RPMI8226 (cell line): ENCODE measurements around the gene NHSL2.
"Not testable (repeated sequence)": the region's sequence is repeated elsewhere in the genome, so short reads cannot be mapped to it uniquely, and the experiment has no call there.

Source experiments
- DNase-seq: peaks from one replicate; pipeline ENCODE4 v3.0.0-alpha.2; 2015

Gene NHSL2

DNA sequence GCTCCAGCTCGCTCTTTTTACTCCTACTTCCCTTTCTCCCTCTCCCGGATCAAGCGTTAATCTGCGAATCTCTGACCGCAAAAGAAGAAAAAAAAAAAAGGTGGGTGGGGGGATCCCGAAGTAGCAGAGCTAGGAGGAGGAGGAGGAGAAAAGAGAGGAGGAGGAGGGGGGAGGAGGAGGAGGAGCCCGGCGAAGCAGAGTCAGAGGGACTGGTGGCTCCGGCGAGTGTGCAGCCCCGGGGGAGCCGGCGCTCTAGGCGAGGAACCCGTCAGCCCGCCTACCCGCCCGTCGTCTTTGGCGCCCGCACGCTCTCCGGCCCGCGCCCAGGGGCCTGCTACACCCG lies at the start of gene NHSL2:
NHSL2 (plus strand) TSS at position 203 of the 343 bp plus-strand sequence.
- peak; percentile 5 for DNase-seq

DNA sequence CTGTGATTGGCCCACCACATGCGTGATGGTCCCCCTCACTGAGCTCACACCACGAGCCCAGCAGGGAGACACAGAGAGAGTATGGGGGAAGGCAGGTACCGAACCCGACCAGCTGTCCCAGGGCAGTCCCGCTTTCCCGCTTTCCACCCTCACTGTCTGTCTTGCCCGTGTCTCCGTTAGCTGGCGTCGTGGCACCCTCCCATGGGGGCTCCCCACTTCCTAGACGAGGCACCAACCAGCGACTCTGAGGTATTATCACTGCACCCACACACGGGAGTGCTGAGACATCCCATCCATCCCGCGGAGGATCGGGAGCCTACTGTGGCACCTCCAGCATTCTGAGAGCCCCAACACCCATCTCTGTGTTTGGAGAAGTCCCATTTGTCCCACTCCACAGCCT lies 43.0 kb upstream of the NHSL2 start:
- DNase-seq, result no peak

GRCh38 chrX:71869566-71869965 lies 41.1 kb upstream of the NHSL2 start:
- DNase-seq, result not testable (repeated sequence)

- peak; percentile 46 for DNase-seq
Measured at GRCh38 chrX:71870208-71871098, 40.2 kb upstream of the NHSL2 start.

GRCh38 chrX:71871367-71871766 lies 39.3 kb upstream of the NHSL2 start:
- DNase-seq, result no peak

DNA sequence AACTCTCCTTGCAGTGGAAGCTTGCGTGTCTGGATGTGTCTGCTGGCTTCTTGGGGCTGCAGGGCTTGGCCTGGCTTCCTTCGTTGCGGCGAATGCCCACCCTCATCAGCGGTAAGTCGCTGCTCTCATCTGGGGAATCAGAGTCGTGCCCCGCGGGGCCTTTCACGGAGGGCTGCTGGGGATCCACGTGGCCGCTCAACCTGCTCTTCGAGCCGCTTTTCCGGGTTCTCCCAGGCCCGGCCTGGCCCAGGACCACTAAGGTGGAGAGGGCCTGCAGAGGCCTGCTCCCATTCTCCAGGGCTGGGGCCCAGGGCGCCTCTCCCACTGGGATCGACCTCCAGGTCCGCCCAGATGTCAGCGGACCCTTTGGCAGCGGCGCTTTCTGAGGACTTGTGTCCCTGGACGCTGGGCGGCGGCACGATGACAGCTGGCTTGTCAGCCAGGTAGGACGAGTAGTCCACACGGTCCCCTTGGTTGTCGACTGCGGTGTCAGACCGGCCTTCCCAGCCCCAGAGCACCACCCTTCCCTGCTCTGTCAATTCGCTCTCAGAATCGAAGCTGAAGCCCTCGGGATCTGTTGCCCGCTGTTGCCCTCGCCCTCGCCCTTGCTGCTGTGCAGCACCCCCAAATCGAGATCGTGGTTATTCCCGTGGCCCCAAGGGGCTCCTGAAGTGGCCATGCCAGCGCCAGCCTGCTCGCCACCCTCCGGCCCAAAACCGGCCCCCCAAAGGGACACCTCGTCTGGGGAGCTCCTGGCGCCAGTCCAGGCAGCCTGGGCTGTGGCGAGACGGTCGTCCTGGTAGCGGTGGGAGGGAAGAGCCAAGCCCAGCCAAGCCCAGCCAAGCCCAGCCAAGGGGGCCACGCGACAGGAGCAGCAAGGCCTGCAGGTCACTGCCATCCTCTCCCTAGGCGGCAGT lies 37.8 kb upstream of the NHSL2 start:
- no peak for DNase-seq

DNA sequence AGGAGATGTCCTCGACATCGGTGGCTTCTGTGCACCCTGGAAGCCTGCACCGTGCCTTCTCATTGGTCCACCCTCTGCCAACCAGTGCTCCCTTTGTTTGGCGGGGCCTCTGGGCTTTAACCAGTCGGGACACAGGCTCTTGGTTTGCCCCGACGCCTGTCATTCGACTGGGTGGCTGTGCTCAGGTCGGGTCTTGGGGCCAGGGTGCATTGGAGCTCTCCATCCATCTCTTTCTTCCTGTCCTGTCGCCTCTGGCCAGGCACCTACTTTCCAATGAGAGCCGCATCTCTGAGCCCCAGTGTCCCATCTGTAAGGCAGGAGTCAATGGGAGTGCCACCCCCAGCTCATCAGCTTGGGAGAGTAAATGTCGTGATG lies 37.2 kb upstream of the NHSL2 start:
- no peak for DNase-seq

GRCh38 chrX:71876841-71877240 lies 33.8 kb upstream of the NHSL2 start:
- not testable (repeated sequence) for DNase-seq

DNA sequence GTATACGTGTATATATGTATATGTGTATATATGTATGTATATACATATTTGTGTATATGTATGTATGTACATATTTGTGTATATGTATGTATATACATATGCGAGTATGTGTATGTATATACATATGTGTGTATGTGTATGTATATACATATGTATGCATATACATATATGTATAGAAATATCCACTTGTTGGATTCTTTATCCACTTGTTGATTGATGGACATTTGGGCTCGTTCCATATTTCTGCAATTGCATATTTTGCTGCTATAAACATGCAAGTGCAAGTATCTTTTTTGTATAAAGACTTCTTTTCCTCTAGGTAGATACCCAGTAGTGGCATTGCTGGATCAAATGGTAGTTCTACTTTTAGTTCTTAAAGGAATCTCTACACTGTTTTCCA lies 25.5 kb upstream of the NHSL2 start:
- DNase-seq, result no peak

GRCh38 chrX:71895607-71896006 lies 15.0 kb upstream of the NHSL2 start:
- no peak for DNase-seq

DNA sequence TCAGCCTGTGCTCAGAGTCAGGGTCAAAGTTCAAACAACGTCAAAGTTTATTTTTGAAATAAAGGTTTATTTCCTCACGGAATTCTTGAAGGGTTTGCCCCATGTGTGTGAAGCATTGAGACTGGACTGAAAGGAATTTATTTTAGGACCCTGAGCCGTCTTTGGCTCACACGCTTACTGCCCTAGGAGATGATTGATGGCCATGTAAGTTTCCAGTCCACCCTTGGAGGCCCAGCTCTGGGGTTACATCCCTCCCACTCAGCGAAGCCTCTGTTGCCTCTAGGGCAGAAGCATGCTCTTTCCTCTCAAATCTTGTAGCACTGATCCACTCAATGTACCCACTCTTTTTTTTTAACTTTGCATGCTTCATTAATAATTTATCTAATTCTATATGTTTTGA lies 4.5 kb upstream of the NHSL2 start:
- no peak for DNase-seq

DNA sequence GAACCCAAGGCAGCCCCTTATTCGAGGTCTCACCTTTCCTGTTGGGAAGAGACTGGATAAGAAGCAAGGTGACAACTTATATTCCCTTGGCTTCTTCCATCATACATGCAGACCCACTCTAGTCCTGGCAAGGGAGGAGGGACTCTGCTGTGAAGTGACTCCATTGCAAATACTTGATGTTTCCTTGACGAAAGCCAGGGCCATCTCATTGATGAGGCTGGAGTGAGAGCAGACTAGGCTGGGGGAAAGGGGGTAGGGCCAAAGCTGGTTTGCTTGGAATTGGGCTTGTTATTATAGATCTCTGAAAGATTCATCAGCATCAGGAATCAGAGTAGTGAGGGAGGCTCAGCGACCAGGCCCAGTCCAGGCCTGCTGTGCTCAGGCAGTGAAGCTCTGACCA lies 2.3 kb upstream of the NHSL2 start:
- no peak for DNase-seq

- no peak for DNase-seq
Measured at GRCh38 chrX:71909956-71910355, 689 bp upstream of the NHSL2 start.

GRCh38 chrX:71910986-71911730 lies 513 bp downstream of the NHSL2 start:
- DNase-seq, result peak; percentile 23

DNA sequence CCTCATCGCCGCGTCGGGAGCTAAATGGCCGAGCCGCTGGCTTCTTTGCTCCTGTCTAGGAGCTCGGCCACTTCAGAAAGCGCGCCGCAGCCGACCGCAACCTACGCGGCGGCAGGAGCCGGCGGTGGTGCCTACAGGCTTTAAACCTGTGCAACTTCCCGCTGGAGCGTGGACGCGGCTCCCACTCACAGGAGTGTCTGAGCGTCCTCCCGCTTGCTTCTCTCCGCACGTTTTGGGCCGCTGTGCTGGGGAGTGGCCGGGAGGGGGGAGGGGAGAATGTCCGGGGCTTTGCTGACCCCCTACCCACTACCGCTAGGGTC lies 1.0 kb downstream of the NHSL2 start:
- DNase-seq, result no peak

DNA sequence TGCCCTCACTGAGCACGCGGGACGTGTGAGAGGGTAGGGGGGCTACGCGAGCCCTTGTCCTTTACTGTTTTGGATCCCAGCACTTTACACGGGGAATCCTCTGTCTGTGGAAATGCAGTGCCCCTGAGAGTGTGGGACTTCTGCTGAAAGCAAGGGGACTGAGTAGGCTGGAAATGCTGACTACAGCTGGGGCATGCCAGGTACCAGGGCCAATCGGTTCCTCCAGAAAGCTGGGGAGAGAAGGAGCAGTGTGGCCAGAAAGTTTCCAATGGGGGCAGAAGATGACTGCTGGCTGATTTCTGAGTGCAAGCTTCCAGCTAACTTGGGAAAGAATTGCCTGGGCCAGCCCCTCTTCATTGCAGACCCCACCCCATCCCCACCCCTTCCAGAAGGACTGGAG lies 1.5 kb downstream of the NHSL2 start:
- no peak for DNase-seq

DNA sequence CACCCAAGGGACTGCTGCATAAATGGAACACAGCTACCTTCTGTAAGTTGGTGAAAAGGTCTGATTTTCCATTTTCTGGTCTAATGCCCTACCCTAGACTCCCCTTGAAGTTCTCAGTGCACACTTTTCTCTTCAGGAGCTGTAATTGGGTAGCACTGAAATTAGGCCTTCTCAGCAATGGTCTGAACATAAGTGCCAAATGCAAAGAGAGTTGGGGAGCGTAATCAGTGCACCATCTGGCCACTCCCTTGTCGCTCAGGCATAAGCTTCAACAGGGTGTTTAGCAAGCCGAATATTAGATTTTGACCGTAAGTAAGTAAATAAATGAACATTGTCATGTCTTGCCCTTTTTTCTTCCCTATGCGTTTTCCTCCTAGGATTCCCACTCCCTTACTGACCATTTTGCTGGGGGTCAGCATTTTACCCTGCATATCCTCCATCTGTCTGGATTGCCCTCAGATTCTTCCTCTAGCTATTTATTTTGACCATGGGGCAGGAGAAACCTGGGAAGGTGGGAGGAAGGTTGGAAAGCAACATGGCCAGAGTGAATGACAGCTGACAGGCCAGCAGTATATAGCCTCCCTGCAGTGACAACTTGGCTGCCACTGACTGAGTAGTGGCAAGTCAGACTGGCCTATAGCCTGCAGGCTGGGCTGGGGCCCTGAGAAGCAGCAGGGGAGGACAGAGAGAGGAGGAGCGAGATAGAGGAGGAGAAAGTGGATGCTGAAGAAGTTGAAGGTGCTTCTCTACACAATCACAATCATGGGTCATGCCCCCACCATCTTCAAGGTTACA lies 2.7 kb downstream of the NHSL2 start:
- DNase-seq, result no peak

DNA sequence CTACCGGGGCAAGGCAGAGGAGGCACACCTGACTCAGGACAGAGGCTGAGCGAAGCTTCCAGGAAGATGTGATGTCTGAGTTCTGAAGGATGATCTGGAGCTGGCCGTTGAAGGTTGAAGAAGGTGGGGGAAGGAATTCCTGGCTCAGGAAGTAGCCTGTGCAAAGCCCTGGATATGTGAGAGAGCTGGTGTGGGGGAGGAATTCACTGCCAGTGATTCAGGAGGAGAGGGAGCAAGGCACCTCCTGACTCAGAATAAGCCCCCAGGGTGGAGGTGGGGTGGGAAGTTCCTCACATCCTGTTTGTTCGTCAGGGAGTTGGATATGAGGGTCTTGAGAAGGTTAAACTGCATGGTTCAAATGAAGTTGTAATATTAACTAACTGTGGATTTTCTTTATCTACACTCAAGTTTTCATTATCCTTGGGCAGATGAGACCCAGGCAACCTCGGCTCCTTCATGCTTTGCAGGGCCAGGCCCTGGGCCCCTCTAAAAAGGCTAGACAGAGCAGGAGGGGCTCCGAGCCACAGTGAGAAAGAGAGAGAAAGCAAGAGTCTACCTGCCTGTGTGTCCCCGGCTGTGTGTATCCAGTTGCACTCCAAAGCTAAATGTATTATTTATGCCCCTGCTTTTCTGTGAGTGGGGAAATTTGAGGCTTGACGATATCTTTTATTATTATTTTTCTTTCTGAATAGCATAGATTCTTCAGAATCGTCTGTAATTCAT lies 7.1 kb downstream of the NHSL2 start:
- DNase-seq, result no peak

- DNase-seq, result no peak
Measured at GRCh38 chrX:71919431-71919830, 8.8 kb downstream of the NHSL2 start.

DNA sequence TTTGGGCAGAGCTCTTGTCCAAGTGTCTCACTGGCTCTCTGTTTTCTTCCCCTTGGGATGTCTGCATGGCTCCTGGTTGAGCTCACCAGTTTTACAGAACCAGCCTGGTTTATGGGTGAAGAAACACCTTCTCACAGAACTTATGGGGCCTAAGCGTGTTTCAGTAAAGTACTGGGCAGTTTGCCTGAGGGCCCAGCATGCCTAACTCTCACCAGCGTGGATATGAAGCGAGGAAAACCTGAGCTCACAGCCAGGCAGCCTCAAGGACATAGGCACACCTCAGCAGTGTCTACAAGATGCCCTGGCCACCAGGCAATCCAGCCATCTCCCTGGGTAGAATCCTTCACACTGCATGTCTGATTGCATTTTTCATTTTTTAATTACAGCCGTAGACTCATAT lies 9.2 kb downstream of the NHSL2 start:
- DNase-seq, result no peak

GRCh38 chrX:71922686-71923085 lies 12.0 kb downstream of the NHSL2 start:
- DNase-seq, result no peak

DNA sequence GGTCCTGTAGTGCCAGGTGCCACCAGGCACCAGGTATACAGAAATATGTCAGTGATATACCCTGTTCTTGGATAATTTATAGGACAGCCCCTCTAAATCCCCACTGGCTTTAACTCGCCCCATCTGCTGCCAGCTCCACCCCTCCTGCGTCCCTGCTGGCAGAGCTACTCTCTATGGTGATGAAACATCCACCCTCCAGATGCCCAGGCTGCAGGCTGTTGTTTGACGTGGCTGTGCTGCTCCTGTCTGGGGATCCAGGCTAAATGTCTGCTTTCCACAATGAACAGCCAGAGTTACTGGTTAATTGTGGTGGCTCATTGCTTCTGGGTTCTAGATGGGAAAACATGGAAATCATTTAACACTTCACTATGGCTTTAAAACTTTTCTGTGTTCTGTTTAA lies 12.9 kb downstream of the NHSL2 start:
- DNase-seq, result no peak
